HEK293 (cell line): ENCODE measurements around the gene NAGLU.

Experiments used
- GLI4 ChIP-seq: fragments of 450-650 bp; formaldehyde crosslinking; IDR thresholded peaks from 2 replicates; pipeline ENCODE4 v1.5.1; 2016; ENCODE audit warnings: missing biosample characterization, missing genetic modification characterization
- HOXC10 ChIP-seq: sonication (generic); formaldehyde crosslinking; IDR thresholded peaks from 2 replicates; pipeline ENCODE4 v1.8.1; 2023; ENCODE audit warnings: mild to moderate bottlenecking, missing genetic modification reagents
- ZBTB20 ChIP-seq: fragments of 450-650 bp; formaldehyde crosslinking; IDR thresholded peaks from 2 replicates; pipeline ENCODE4 v1.5.1; 2016; ENCODE audit warnings: missing biosample characterization, missing genetic modification characterization
- ZNF146 ChIP-seq: fragments of 450-650 bp; formaldehyde crosslinking; IDR thresholded peaks from 2 replicates; pipeline ENCODE4 v1.5.1; 2016; ENCODE audit warnings: missing biosample characterization, missing genetic modification characterization
- ZNF274 ChIP-seq, 2 experiments: fragments of 200-500 bp in 1 of 2; fragments of 450-650 bp in 1 of 2; sonication (Bioruptor generic) in 1 of 2; formaldehyde crosslinking in 1 of 2; IDR thresholded peaks; 2 replicates each; pipeline versions ENCODE4 v1.5.1 to v1.6.1; 2014 to 2016; ENCODE audit warnings: borderline replicate concordance in 1 of 2, inconsistent platforms in 1 of 2, low read length in 1 of 2, missing biosample characterization in 1 of 2, missing genetic modification characterization in 1 of 2
- ZNF311 ChIP-seq: fragments of 450-650 bp; formaldehyde crosslinking; IDR thresholded peaks from 2 replicates; pipeline ENCODE4 v1.5.1; 2017; ENCODE audit warnings: missing biosample characterization, missing genetic modification characterization, borderline replicate concordance
- ZNF544 ChIP-seq: fragments of 450-650 bp; formaldehyde crosslinking; IDR thresholded peaks from 2 replicates; pipeline ENCODE4 v1.5.0; 2017; ENCODE audit warnings: missing biosample characterization, missing genetic modification characterization
- ZNF549 ChIP-seq: fragments of 450-650 bp; IDR thresholded peaks from 2 replicates; pipeline ENCODE4 v1.5.1; 2018; ENCODE audit warnings: missing biosample characterization, missing genetic modification characterization, mild to moderate bottlenecking, inconsistent platforms, moderate library complexity
- ZNF558 ChIP-seq: fragments of 450-650 bp; formaldehyde crosslinking; IDR thresholded peaks from 2 replicates; pipeline ENCODE4 v1.5.1; 2016; ENCODE audit warnings: missing biosample characterization, missing genetic modification characterization
- TF ChIP-seq, protein P1 (sequence below): fragments of 450-650 bp; formaldehyde crosslinking; IDR thresholded peaks from 2 replicates; pipeline ENCODE4 v1.5.1; 2016; ENCODE audit warnings: missing biosample characterization, missing genetic modification characterization

DNA sequence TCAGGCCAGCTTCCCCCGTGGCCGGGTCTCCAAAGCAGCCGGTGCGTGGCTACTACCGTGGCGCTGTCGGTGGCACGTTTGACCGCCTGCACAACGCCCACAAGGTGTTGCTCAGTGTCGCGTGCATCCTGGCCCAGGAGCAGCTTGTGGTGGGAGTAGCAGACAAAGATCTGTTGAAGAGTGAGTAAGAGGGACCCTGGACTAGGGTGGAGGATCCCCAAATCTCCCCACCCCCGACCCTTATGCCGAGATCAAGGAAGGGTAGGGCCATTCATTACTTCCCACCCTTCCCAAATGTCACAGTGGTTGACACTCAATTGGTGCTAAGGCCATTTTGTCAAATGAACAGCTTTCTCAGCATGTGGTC lies 27.1 kb downstream of the NAGLU start:
- TF ChIP-seq ZNF558 (tag by site-specific recombination): no peak
- TF ChIP-seq ZNF549 (tag by site-specific recombination): no peak
- TF ChIP-seq ZBTB20 (tag by site-specific recombination): no peak
- no peak for TF ChIP-seq GLI4
- no peak for TF ChIP-seq ZNF146 (tag by site-specific recombination)
- no peak for TF ChIP-seq ZNF544 (tag by site-specific recombination)
- no peak for TF ChIP-seq HOXC10 (CRISPR knock-in tag)
- TF ChIP-seq ZNF274 (IDR thresholded peaks at IDR 0.05; ENCODE audit: low read length): no peak
- TF ChIP-seq ZNF274 (tag by site-specific recombination; IDR thresholded peaks at IDR 0.05; ENCODE audit: borderline replicate concordance): no peak
- TF ChIP-seq, protein P1, sequence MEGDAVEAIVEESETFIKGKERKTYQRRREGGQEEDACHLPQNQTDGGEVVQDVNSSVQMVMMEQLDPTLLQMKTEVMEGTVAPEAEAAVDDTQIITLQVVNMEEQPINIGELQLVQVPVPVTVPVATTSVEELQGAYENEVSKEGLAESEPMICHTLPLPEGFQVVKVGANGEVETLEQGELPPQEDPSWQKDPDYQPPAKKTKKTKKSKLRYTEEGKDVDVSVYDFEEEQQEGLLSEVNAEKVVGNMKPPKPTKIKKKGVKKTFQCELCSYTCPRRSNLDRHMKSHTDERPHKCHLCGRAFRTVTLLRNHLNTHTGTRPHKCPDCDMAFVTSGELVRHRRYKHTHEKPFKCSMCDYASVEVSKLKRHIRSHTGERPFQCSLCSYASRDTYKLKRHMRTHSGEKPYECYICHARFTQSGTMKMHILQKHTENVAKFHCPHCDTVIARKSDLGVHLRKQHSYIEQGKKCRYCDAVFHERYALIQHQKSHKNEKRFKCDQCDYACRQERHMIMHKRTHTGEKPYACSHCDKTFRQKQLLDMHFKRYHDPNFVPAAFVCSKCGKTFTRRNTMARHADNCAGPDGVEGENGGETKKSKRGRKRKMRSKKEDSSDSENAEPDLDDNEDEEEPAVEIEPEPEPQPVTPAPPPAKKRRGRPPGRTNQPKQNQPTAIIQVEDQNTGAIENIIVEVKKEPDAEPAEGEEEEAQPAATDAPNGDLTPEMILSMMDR: no peak
- no peak for TF ChIP-seq ZNF311
